Limb (tissue), 2 donors: ENCODE results near the gene SLC25A48.

Source experiments
- DNase-seq, 2 donors: peaks; one replicate each; pipeline ENCODE4 v3.0.0-alpha.2; 2016; ENCODE audit errors: extremely low spot score in 2 of 2

Gene SLC25A48

GRCh38 chr5:135834639-135835529, at the start of gene SLC25A48:
Gene SLC25A48 (plus strand): TSS chr5:135834663. CDS start chr5:135834848, 185 bp downstream.
- peak; percentile 25 to 80 for DNase-seq

GRCh38 chr5:135800656-135801055, 33.8 kb upstream of the SLC25A48 start:
- no peak for DNase-seq

- DNase-seq = no peak
Measured at GRCh38 chr5:135810188-135810943, 24.1 kb upstream of the SLC25A48 start.

GRCh38 chr5:135811007-135811406, 23.5 kb upstream of the SLC25A48 start:
- DNase-seq = no peak

- no peak for DNase-seq
Measured at GRCh38 chr5:135813758-135814157, 20.7 kb upstream of the SLC25A48 start.

GRCh38 chr5:135814316-135814715, 20.1 kb upstream of the SLC25A48 start:
- DNase-seq = no peak

- no peak for DNase-seq
Measured at GRCh38 chr5:135814812-135815211, 19.7 kb upstream of the SLC25A48 start.

GRCh38 chr5:135821061-135821801, 13.2 kb upstream of the SLC25A48 start:
- peak in 1 of 2 donors; percentile 22 for DNase-seq

- peak in 1 of 2 donors; percentile 27 for DNase-seq
Measured at GRCh38 chr5:135821802-135822201, 12.7 kb upstream of the SLC25A48 start.

GRCh38 chr5:135822286-135822685, 12.2 kb upstream of the SLC25A48 start:
- DNase-seq = no peak

GRCh38 chr5:135822959-135823358, 11.5 kb upstream of the SLC25A48 start:
- no peak for DNase-seq

- DNase-seq = no peak
Measured at GRCh38 chr5:135823881-135824280, 10.6 kb upstream of the SLC25A48 start.

- DNase-seq = no peak
Measured at GRCh38 chr5:135824541-135825041, 9.9 kb upstream of the SLC25A48 start.

GRCh38 chr5:135825373-135826220, 8.9 kb upstream of the SLC25A48 start:
- DNase-seq = peak in 1 of 2 donors; percentile 26

GRCh38 chr5:135826221-135826525, 8.3 kb upstream of the SLC25A48 start:
- DNase-seq = no peak

- peak in 1 of 2 donors; percentile 21 for DNase-seq
Measured at GRCh38 chr5:135826994-135827671, 7.3 kb upstream of the SLC25A48 start.

GRCh38 chr5:135827965-135828781, 6.3 kb upstream of the SLC25A48 start:
- DNase-seq = peak in 1 of 2 donors; percentile 17

- DNase-seq = no peak
Measured at GRCh38 chr5:135828782-135829127, 5.7 kb upstream of the SLC25A48 start.

GRCh38 chr5:135829179-135829578, 5.3 kb upstream of the SLC25A48 start:
- DNase-seq = no peak
